Activated B cell treated with CpG ODN at 0.5 μM for 24 hours (primary cell): ENCODE results near the gene HOXD13. TPM values are rescaled to one million over a fixed set of nuclear protein-coding genes. Genes with fewer than 3 reads are reported as not detected.

Experiments used
- ATAC-seq: fragments of 200-7000 bp; cut with Tn5 transposase; one replicate; pipeline ENCODE4 v1.10.0; 2021; ENCODE audit warnings: low read depth, mild to moderate bottlenecking, moderate library complexity
- CTCF ChIA-PET: fragments of 350-600 bp; sonication (Branson Sonifier 250); formaldehyde crosslinking; loops from one replicate; lab custom pipeline; 2021; ENCODE audit warnings: antibody characterized with exemption; lab: Charles Lee
- POLR2A ChIA-PET: fragments of 350-600 bp; sonication (Branson Sonifier 250); formaldehyde crosslinking; loops from one replicate; lab custom pipeline; 2021; ENCODE audit warnings: antibody characterized with exemption; lab: Charles Lee
- DNase-seq: peaks from one replicate; pipeline ENCODE4 v3.0.0; 2022
- H3K27ac Mint-ChIP-seq: one replicate; pipeline ENCODE4 v1.8.0; 2020; ENCODE audit warnings: mixed read lengths
- H3K27me3 Mint-ChIP-seq: one replicate; pipeline ENCODE4 v1.8.0; 2021; ENCODE audit warnings: mixed read lengths
- H3K36me3 Mint-ChIP-seq: one replicate; pipeline ENCODE4 v1.8.0; 2021; ENCODE audit warnings: low read depth, mixed read lengths
- H3K4me1 Mint-ChIP-seq: one replicate; pipeline ENCODE4 v1.8.0; 2021; ENCODE audit warnings: mixed read lengths
- H3K4me3 Mint-ChIP-seq: one replicate; pipeline ENCODE4 v1.8.0; 2020; ENCODE audit warnings: mild to moderate bottlenecking, mixed read lengths
- H3K9me3 Mint-ChIP-seq: one replicate; pipeline ENCODE4 v1.8.0; 2020; ENCODE audit warnings: mixed read lengths
- CTCF ChIP-seq: fragments of 200-600 bp; IDR thresholded peaks from one replicate; pipeline ENCODE4 v1.8.0; 2022; ENCODE audit warnings: antibody characterized with exemption, mild to moderate bottlenecking
- intact Hi-C: fragments of 100-400 bp; cut with micrococcal nuclease; formaldehyde crosslinking; loops from one replicate; pipeline ENCODE4 v1.15.1; 2024
- total RNA-seq: library from RNA; stranded (reverse); gene quantifications from 2 replicates; pipeline ENCODE4 v1.2.3, GENCODE V29; 2022

The HOXD13 gene
- total RNA-seq, 1 donor from 2014 or later: not detected

- TF ChIP-seq CTCF: no peak
- H3K4me3 Mint-ChIP-seq: no peak overlapping the region
- H3K4me1 Mint-ChIP-seq: peaks cover 7% of the 10 kb centered on the region
- H3K9me3 Mint-ChIP-seq: peaks cover 2% of the 10 kb centered on the region
- H3K27me3 Mint-ChIP-seq: peaks cover 63% of the 10 kb centered on the region
- intact Hi-C loops: loop anchor here (2.0 to 5.0 kb wide), 2 partner anchors 80 to 1741 kb away; no protein-coding TSS in a partner anchor
- peak overlapping the region; percentile 66 for H3K27ac Mint-ChIP-seq
- ATAC-seq: no peak
- DNase-seq: no peak
- ChIA-PET POLR2A (no interaction called here), CTCF (no interaction called here)
- H3K36me3 Mint-ChIP-seq: peaks cover 5% of the 10 kb centered on the region
These were observed 13.8 kb upstream of the HOXD13 start for GRCh38 chr2:176078541-176079284.

GRCh38 chr2:176079285-176079830, 13.2 kb upstream of the HOXD13 start:
- CTCF ChIA-PET: no interaction called here
- H3K27ac Mint-ChIP-seq: peak overlapping the region; percentile 66
- intact Hi-C loops: loop anchor here (2.0 to 5.0 kb wide), 2 partner anchors 79 to 1742 kb away; no protein-coding TSS in a partner anchor
- no peak for TF ChIP-seq CTCF
- no peak for ATAC-seq
- H3K36me3 Mint-ChIP-seq: peaks cover 5% of the 10 kb centered on the region
- no peak for DNase-seq
- H3K27me3 Mint-ChIP-seq: peaks cover 64% of the 10 kb centered on the region
- POLR2A ChIA-PET: no interaction called here
- peak overlapping the region; percentile 53 for H3K4me3 Mint-ChIP-seq
- peaks cover 2% of the 10 kb centered on the region for H3K9me3 Mint-ChIP-seq
- peaks cover 7% of the 10 kb centered on the region for H3K4me1 Mint-ChIP-seq

- ChIA-PET POLR2A (no interaction called here), CTCF (no interaction called here)
- peak overlapping the region; percentile 53 for H3K4me3 Mint-ChIP-seq
These were observed 12.5 kb upstream of the HOXD13 start for GRCh38 chr2:176079831-176080539.

GRCh38 chr2:176080540-176081375, 11.8 kb upstream of the HOXD13 start:
- Mint-ChIP-seq H3K36me3 (peaks cover 5% of the 10 kb centered on the region), H3K4me3 (peak overlapping the region; percentile 7), H3K9me3 (peaks cover 2% of the 10 kb centered on the region), H3K27me3 (peaks cover 64% of the 10 kb centered on the region), H3K27ac (peak overlapping the region; percentile 46), H3K4me1 (peaks cover 7% of the 10 kb centered on the region)
- no peak for DNase-seq
- CTCF ChIA-PET: no interaction called here
- no peak for TF ChIP-seq CTCF
- ATAC-seq: no peak
- POLR2A ChIA-PET: no interaction called here
- intact Hi-C loops: no loop called here

More at GRCh38 chr2:176079831-176080539, 12.5 kb upstream of the HOXD13 start:
- H3K27me3 Mint-ChIP-seq: peaks cover 65% of the 10 kb centered on the region
- peaks cover 7% of the 10 kb centered on the region for H3K4me1 Mint-ChIP-seq
- intact Hi-C loops: loop anchor here (2.0 to 5.0 kb wide), 2 partner anchors 79 to 1743 kb away; no protein-coding TSS in a partner anchor
- H3K36me3 Mint-ChIP-seq: peaks cover 5% of the 10 kb centered on the region
- H3K9me3 Mint-ChIP-seq: peaks cover 2% of the 10 kb centered on the region
- no peak for TF ChIP-seq CTCF
- ATAC-seq (no peak), DNase-seq (no peak)
- H3K27ac Mint-ChIP-seq: peak overlapping the region; percentile 66
